Neural progenitor cell (in vitro differentiated cells): ENCODE data around the gene SLC6A12.

Experiments
- EZH2 ChIP-seq: fragments of 200-600 bp; sonication (generic); IDR thresholded peaks from 2 replicates; pipeline ENCODE4 v1.6.1; 2017; ENCODE audit warnings: antibody characterized with exemption, mild to moderate bottlenecking, moderate library complexity
- TF ChIP-seq, protein P1 (sequence below): fragments of 200-600 bp; sonication (generic); IDR thresholded peaks from 2 replicates; pipeline ENCODE4 v1.5.1; 2017; ENCODE audit warnings: antibody characterized with exemption, mild to moderate bottlenecking

DNA sequence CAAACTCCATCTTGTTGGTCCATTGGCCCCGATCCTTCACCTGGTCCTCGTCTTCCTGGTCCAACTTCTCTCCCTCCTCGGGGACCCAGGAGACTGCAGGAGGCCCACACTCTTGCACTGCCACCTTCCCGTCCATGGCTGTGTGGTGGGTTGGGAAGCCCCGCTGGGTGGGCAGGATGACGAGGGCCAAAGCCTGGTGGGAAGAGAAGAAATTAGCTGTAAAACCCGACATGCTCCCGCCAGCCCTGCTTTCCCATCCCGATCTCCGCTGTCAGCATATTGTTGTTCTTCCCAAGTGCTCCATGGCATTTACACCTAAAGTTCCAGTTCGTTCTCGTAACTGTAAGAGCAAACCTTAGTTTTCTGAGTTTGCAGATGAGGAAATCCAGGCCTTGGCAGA is 4.1 kb downstream of the SLC6A12 start:
- TF ChIP-seq, protein P1, sequence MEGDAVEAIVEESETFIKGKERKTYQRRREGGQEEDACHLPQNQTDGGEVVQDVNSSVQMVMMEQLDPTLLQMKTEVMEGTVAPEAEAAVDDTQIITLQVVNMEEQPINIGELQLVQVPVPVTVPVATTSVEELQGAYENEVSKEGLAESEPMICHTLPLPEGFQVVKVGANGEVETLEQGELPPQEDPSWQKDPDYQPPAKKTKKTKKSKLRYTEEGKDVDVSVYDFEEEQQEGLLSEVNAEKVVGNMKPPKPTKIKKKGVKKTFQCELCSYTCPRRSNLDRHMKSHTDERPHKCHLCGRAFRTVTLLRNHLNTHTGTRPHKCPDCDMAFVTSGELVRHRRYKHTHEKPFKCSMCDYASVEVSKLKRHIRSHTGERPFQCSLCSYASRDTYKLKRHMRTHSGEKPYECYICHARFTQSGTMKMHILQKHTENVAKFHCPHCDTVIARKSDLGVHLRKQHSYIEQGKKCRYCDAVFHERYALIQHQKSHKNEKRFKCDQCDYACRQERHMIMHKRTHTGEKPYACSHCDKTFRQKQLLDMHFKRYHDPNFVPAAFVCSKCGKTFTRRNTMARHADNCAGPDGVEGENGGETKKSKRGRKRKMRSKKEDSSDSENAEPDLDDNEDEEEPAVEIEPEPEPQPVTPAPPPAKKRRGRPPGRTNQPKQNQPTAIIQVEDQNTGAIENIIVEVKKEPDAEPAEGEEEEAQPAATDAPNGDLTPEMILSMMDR = no peak
- no peak for TF ChIP-seq EZH2
